ENCODE measurements around the gene COLEC12. TPM values are rescaled to one million over a fixed set of nuclear protein-coding genes. Genes with fewer than 3 reads are reported as not detected.

The COLEC12 gene
- total and polyA plus RNA-seq, 2 experiments from 2014 or later = 23.2 to 28.3 TPM

- Histone ChIP-seq H3K36me3 (replicated peaks; ENCODE audit: insufficient read depth, low read depth) (no peaks in the 10 kb centered on the region), H3K4me2 (no peak overlapping the region), H3K9me2 (replicated peaks; ENCODE audit: insufficient read depth) (no peaks in the 10 kb centered on the region), H2AFZ (no peak overlapping the region), H3K27ac (no peak overlapping the region), H3K79me2 (no peaks in the 10 kb centered on the region), H4K20me1 (ENCODE audit: insufficient read depth, poor library complexity, severe bottlenecking) (no peaks in the 10 kb centered on the region), H3K4me3 (no peak overlapping the region), H3K27me3 (no peaks in the 10 kb centered on the region), H3K4me1 (ENCODE audit: insufficient read depth) (peaks cover 19% of the 10 kb centered on the region), H3K9me3 (ENCODE audit: low read depth) (no peaks in the 10 kb centered on the region)
- DNase-seq (ENCODE audit: low spot score) = no peak
- TF ChIP-seq CTCF (IDR thresholded peaks at IDR 0.05; ENCODE audit: poor library complexity) (no peak), EZH2phosphoT487 (IDR thresholded peaks at IDR 0.05; ENCODE audit: low read depth, severe bottlenecking, unreplicated experiment) (no peak), EZH2 (IDR thresholded peaks at IDR 0.05; ENCODE audit: borderline replicate concordance) (no peak)
- 96% methylated on average over 10 of the region's 15 CpGs for WGBS (ENCODE audit: low lambda C conversion rate, missing lambda C conversion rate)
Observed at GRCh38 chr18:334575-335132, 165.8 kb downstream of the COLEC12 start.

- H3K27ac ChIP-seq = peak overlapping the region; percentile 48
- DNase-seq (ENCODE audit: low spot score) = no peak
Observed at GRCh38 chr18:332721-333510, 167.6 kb downstream of the COLEC12 start.

GRCh38 chr18:332007-332406 is 168.5 kb downstream of the COLEC12 start:
- no peaks in the 10 kb centered on the region for H3K79me2 ChIP-seq
- H3K27ac ChIP-seq = peak overlapping the region; percentile 48
- no peak overlapping the region for H3K4me3 ChIP-seq
- H3K9me2 ChIP-seq (replicated peaks; ENCODE audit: insufficient read depth) = no peaks in the 10 kb centered on the region
- no peak overlapping the region for H3K4me2 ChIP-seq
- no peaks in the 10 kb centered on the region for H3K36me3 ChIP-seq (replicated peaks; ENCODE audit: insufficient read depth, low read depth)
- 60% methylated on average over 4 of the region's 4 CpGs for WGBS (ENCODE audit: low lambda C conversion rate, missing lambda C conversion rate)
- H2AFZ ChIP-seq = no peak overlapping the region
- no peaks in the 10 kb centered on the region for H3K9me3 ChIP-seq (ENCODE audit: low read depth)
- peaks cover 19% of the 10 kb centered on the region for H3K4me1 ChIP-seq (ENCODE audit: insufficient read depth)
- no peak for DNase-seq (ENCODE audit: low spot score)
- H4K20me1 ChIP-seq (ENCODE audit: insufficient read depth, poor library complexity, severe bottlenecking) = no peaks in the 10 kb centered on the region
- no peaks in the 10 kb centered on the region for H3K27me3 ChIP-seq
- TF ChIP-seq CTCF (IDR thresholded peaks at IDR 0.05; ENCODE audit: poor library complexity) (no peak), EZH2phosphoT487 (IDR thresholded peaks at IDR 0.05; ENCODE audit: low read depth, severe bottlenecking, unreplicated experiment) (no peak), EZH2 (IDR thresholded peaks at IDR 0.05; ENCODE audit: borderline replicate concordance) (no peak)

More at GRCh38 chr18:332721-333510, 167.6 kb downstream of the COLEC12 start:
- Histone ChIP-seq H3K9me3 (ENCODE audit: low read depth) (no peaks in the 10 kb centered on the region), H3K4me3 (no peak overlapping the region), H4K20me1 (ENCODE audit: insufficient read depth, poor library complexity, severe bottlenecking) (no peaks in the 10 kb centered on the region), H3K36me3 (replicated peaks; ENCODE audit: insufficient read depth, low read depth) (no peaks in the 10 kb centered on the region), H2AFZ (no peak overlapping the region), H3K4me2 (no peak overlapping the region), H3K79me2 (no peaks in the 10 kb centered on the region), H3K27me3 (no peaks in the 10 kb centered on the region), H3K4me1 (ENCODE audit: insufficient read depth) (peaks cover 19% of the 10 kb centered on the region), H3K9me2 (replicated peaks; ENCODE audit: insufficient read depth) (no peaks in the 10 kb centered on the region)
- TF ChIP-seq CTCF (IDR thresholded peaks at IDR 0.05; ENCODE audit: poor library complexity) = peak; percentile 11
- TF ChIP-seq EZH2phosphoT487 (IDR thresholded peaks at IDR 0.05; ENCODE audit: low read depth, severe bottlenecking, unreplicated experiment) = no peak
- 56% methylated on average over 14 of the region's 14 CpGs for WGBS (ENCODE audit: low lambda C conversion rate, missing lambda C conversion rate)
